Urothelium cell line (cell line): ENCODE measurements around the gene XKRX.

ENCODE experiments used
- DNase-seq: peaks from one replicate; pipeline ENCODE4 v3.0.0; 2011; ENCODE audit warnings: low spot score, mixed read lengths
- FAIRE-seq: peaks from 2 replicates; lab custom pipeline; 2011; peaks lifted over from hg19 to GRCh38; lab: Jason Lieb, UNC

The XKRX gene

DNA sequence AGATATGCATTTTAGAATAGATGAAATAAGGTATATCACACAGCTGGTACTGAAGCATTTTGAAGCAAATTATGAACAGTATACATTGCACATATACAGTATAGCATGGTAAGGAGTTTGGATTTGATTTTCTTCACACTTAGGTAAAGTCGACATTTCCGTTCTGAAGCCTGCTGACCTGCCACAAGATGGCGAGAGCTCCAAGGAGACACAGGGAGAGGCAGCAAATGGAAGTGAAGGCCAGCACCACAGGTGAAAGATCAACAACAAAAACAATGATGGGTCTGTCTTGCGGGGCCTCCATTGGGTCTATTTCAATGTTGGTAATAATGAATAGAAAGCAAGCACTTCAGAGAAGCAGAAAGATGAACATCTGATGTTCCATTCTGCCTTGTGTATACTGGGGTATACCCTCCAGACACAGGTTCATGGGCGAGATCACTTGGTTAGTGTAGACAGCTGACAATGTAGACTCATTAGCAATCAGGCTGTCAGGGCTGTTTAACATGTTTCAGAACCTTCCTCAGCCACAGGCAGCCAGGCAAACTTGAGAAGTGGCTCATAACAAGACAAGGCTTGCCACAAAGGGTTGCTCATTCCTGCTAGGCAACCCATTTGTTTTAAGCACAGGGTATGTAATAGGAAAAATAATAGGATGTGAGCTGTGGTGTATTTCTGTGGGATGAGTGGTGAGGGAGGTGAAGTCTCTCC is 33.2 kb downstream of the XKRX start:
- peak; percentile 38 for DNase-seq
- no peak for FAIRE-seq

GRCh38 chrX:100883654-100884053 is 45.1 kb downstream of the XKRX start:
- FAIRE-seq, result no peak
- DNase-seq, result no peak

GRCh38 chrX:100880368-100880767 is 48.3 kb downstream of the XKRX start:
- no peak for DNase-seq
- no peak for FAIRE-seq

GRCh38 chrX:100874325-100874724 is 54.4 kb downstream of the XKRX start, which contains the start of gene NOX1:
Gene NOX1, minus strand, starts transcription at chrX:100874359. Its CDS starts 220 bp downstream, at chrX:100874139.
- DNase-seq (no peak), FAIRE-seq (no peak)

- FAIRE-seq (no peak), DNase-seq (no peak)
Measured at GRCh38 chrX:100871594-100872560, 56.8 kb downstream of the XKRX start.

DNA sequence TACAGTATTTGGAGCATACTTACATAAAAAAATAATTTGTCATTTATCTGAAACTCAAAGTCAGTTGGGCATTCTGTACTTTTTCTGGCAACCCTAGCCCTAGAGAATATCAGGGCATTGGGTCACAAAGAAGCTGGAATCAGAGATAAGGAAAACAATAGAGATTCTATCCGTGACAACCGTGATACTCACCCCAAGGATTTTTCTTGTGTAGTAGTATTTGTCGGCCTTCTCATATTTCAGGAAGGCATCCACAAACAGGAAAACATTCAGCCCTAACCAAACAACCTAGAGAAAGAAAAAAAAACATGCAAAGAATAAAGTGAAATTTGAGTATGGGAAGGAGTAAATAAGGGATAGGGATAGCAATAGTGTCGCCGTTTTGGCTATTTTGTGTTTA is 58.2 kb downstream of the XKRX start:
- FAIRE-seq, result no peak
- DNase-seq, result no peak

DNA sequence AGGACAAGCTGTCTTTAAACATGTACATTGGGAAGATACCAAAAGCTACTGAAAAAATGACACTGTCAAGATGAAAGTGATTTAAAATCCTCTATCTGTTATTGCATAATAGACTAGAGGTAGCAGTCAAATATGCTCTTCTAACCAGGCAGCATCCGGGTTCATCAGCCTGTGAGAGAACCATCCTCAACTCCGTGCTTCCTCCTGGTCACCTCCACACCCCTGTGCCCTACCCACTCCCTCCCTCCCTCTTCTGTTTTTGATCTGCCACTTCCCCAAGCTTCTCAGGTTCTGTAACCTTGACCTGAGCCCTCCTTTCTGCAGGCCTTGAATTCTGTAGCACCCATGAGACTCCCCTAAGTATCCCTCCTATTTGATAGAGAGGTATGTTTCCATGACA is 60.4 kb downstream of the XKRX start:
- FAIRE-seq (no peak), DNase-seq (no peak)

GRCh38 chrX:100864657-100865391 is 63.9 kb downstream of the XKRX start:
- peak; percentile 4 for DNase-seq
- no peak for FAIRE-seq
